GM12878 (cell line): ENCODE measurements around the gene DNHD1.

ENCODE experiments used
- BHLHE40 ChIP-seq, 2 experiments: fragments of 450-650 bp in 1 of 2; IDR thresholded peaks; 2 replicates each; pipeline ENCODE4 v1.6.1; 2011 to 2017; ENCODE audit warnings: low read depth in 2 of 2, borderline replicate concordance in 1 of 2, improper control_type of control experiment in 1 of 2, low read length in 1 of 2, mild to moderate bottlenecking in 1 of 2
- CBX5 ChIP-seq: sonication (generic); IDR thresholded peaks from 2 replicates; pipeline ENCODE4 v1.6.1; 2016; ENCODE audit warnings: low read depth, moderate library complexity, mild to moderate bottlenecking, inconsistent platforms
- EZH2 ChIP-seq: IDR thresholded peaks from 2 replicates; pipeline ENCODE4 v1.6.1; 2012; ENCODE audit warnings: low read depth, mild to moderate bottlenecking, control low read depth, inconsistent platforms, low read length, borderline replicate concordance; ENCODE audit not compliant: control insufficient read depth
- IRF3 ChIP-seq: fragments of 450-650 bp; IDR thresholded peaks from 2 replicates; pipeline ENCODE4 v1.6.1; 2014; ENCODE audit warnings: mild to moderate bottlenecking
- NFIC ChIP-seq: IDR thresholded peaks from 2 replicates; pipeline ENCODE4 v1.6.1; 2012; ENCODE audit warnings: low read depth, mild to moderate bottlenecking, inconsistent platforms, low read length, moderate library complexity
- NR2C2 ChIP-seq: IDR thresholded peaks from 2 replicates; pipeline ENCODE4 v1.6.1; 2011; ENCODE audit warnings: borderline replicate concordance, low read depth; ENCODE audit not compliant: control insufficient read depth, insufficient read length
- TCF12 ChIP-seq: IDR thresholded peaks from 2 replicates; pipeline ENCODE4 v1.6.1; 2011; ENCODE audit warnings: low read depth, mild to moderate bottlenecking, low read length
- TF ChIP-seq, protein P1 (sequence below), 3 experiments: IDR thresholded peaks in 2 of 3; conservative IDR thresholded peaks in 1 of 3; 2 replicates each; pipeline ENCODE4 v1.5.1; 2011; ENCODE audit warnings: low read depth in 3 of 3, low read length in 3 of 3, mild to moderate bottlenecking in 3 of 3, control low read depth in 2 of 3, moderate library complexity in 2 of 3, inconsistent platforms in 1 of 3, mixed read lengths in 1 of 3; ENCODE audit not compliant: control insufficient read depth in 2 of 3, insufficient read depth in 1 of 3; ENCODE audit errors: extremely low read depth in 1 of 3

- TF ChIP-seq CBX5 = no peak
- no peak for TF ChIP-seq EZH2
- TF ChIP-seq, protein P1, sequence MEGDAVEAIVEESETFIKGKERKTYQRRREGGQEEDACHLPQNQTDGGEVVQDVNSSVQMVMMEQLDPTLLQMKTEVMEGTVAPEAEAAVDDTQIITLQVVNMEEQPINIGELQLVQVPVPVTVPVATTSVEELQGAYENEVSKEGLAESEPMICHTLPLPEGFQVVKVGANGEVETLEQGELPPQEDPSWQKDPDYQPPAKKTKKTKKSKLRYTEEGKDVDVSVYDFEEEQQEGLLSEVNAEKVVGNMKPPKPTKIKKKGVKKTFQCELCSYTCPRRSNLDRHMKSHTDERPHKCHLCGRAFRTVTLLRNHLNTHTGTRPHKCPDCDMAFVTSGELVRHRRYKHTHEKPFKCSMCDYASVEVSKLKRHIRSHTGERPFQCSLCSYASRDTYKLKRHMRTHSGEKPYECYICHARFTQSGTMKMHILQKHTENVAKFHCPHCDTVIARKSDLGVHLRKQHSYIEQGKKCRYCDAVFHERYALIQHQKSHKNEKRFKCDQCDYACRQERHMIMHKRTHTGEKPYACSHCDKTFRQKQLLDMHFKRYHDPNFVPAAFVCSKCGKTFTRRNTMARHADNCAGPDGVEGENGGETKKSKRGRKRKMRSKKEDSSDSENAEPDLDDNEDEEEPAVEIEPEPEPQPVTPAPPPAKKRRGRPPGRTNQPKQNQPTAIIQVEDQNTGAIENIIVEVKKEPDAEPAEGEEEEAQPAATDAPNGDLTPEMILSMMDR (IDR thresholded peaks at IDR 0.05 in 2 of 3, conservative IDR thresholded peaks at IDR 0.05 in 1 of 3; ENCODE audit: control insufficient read depth in 2 of 3, extremely low read depth in 1 of 3, insufficient read depth in 1 of 3, low read depth in 3 of 3, low read length in 3 of 3) = no peak
- TF ChIP-seq IRF3 = no peak
- TF ChIP-seq NR2C2 = no peak
- TF ChIP-seq TCF12 = no peak
- no peak for TF ChIP-seq NFIC
- no peak for TF ChIP-seq BHLHE40 (IDR thresholded peaks at IDR 0.05; ENCODE audit: borderline replicate concordance in 1 of 2, low read depth in 2 of 2, low read length in 1 of 2)
Measured at GRCh38 chr11:6530848-6531247, 33.8 kb downstream of the DNHD1 start.
